Ammon's horn (tissue), 1 donor: ENCODE data around the gene LPGAT1.

ENCODE experiments used
- DNase-seq: peaks from one replicate; pipeline ENCODE4 v3.0.0-alpha.2; 2016; ENCODE audit warnings: low spot score

LPGAT1 gene

DNA sequence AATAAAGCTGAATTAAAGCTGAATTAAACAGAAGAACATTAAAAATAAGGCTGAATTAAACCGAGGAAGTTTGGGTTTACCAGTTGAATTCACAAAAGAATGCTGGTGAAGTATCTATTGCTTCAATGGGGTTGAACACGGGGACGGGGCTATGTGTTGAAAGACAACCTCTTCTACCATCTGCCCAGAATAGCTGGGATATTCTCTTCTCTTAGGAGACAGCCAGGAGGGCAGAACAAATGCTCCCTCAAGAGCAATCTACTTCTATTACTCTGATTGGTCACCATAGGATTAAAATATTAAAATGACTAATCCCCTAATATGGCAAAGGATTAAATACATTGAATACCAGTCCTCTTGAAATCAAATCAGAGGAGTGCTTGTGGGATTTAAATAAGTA lies 68.4 kb downstream of the LPGAT1 start:
- DNase-seq, result no peak

DNA sequence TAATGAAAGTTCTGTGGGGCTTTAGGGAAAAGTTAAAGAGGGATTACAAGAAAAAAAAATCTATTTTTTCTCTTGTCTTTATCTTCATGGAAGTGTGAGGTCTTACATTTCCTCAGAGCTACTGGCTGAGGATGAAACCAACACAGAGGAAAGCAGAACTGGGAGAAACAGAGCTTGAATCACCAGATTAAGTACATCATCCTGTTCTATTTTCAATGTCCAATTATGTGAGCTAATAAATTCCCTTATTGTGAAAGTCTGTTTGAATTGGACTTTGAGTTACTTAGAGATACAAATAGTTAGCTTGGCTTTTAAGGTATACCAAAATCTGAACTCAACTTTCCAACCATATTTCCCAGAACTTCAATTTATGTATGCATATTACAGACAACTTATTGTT lies 69.2 kb downstream of the LPGAT1 start:
- DNase-seq, result no peak

DNA sequence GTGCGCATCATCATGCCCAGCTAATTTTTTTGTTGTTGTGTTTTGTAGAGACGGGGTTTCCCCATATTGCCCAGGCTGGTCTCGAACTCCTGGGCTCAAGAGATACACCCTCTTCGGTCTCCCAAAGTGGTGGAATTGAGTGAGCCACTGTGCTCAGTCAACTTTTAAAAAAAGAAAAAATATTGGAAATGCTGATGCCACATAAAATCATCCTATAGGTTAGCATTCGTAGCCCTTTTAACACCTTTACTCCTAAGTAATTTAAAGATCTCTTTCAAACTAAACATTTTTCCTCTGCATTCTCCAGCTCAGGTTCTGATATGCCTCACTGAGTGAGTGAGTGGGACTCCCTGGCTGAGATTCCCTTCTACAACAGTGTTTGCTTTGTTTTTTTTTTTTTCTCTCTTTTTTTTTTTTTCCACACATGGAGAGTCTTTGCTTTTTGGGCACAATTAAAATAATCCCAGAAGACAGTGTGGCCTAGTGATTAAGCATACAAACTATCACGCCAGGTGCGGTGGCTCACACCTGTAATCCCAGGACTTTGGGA lies 74.0 kb downstream of the LPGAT1 start:
- no peak for DNase-seq

DNA sequence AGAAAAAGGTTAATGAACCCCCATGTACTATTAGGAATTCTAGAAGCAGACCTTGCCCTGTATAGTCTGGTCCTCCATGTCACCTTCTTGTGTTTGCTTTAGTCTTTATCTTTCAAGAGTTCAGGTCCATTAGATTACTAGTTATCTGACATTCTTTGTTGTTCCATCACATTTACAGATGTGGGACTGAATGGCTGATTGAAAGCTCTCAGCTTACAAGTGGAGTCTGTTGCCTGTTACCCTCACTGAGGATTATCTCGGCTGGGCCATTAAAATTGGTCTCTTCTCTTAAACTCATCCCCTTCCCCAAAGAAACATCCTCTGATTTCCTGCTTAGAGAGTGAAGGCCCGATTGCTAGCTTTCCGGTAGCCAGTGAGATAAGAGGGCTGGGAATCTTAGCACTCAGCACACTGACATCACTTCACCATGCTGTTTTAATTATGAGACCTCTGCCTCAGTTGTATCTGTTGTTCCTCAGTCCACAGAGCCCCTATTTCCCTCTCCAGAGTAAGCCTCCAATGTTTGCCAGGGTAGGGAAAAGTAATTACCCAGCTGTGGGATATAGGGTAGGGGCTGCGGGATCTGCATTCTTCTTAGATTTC lies 76.8 kb downstream of the LPGAT1 start:
- DNase-seq, result no peak

DNA sequence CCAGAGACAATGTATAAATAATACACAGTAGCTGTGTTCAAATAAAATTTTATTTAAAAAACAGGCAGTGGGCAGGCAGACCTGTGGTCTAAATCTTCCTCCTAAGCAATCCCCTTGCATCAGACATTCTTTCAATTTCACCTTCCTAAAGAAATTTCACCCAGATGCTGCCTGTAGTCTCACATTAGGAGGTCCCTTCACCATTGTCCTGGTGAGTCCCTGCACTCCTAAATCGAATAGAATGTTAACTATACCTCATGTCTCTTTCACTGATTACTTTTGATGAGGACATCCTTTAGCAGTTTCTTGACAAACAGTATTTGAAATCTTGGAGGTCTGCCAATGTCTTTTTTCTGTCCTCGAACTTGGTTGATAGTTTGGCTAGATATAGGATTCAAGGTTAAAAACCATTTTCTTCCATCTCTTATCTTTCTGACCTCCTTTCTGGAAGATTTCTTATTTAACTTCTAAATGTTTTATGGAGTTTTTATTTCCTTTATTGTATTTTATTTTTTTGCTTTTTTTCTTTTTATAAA lies 77.5 kb downstream of the LPGAT1 start:
- no peak for DNase-seq

DNA sequence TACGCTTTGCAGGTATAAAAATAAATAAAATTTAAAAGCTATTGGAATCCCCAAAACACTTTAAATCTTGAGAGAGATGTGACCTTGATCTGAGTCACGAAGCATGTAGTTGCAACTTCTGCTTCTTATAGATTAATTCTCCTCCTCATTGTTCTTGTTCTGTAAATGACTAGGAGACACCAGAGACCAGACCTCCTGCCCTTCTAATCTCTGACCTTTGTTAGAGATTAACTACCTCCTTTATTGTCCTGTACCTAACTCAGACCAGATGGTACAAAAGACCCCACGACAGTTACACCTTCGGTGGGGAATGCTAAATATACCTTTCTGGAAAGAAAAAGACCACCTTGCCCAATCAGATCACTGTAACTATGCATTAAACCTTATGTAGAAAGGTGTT lies 78.2 kb downstream of the LPGAT1 start:
- no peak for DNase-seq

DNA sequence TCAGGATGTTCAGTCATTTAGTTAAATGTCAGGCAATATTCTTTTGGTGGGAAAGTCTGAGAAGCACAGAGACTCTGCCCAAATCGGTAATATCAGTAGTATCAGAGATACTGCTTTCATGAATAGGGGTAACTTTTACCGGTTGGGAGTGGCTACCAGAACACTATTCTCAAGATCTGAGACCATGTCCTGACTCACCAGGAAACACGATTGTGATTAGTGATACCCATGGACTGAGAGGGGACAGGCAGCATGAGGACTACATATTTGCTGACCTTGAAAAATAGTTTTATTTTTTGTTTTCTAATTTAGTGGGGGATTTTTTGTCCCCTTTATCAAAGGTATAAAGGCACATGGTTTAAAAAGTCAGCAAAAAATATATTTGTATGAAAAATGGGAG lies 79.1 kb downstream of the LPGAT1 start:
- no peak for DNase-seq

DNA sequence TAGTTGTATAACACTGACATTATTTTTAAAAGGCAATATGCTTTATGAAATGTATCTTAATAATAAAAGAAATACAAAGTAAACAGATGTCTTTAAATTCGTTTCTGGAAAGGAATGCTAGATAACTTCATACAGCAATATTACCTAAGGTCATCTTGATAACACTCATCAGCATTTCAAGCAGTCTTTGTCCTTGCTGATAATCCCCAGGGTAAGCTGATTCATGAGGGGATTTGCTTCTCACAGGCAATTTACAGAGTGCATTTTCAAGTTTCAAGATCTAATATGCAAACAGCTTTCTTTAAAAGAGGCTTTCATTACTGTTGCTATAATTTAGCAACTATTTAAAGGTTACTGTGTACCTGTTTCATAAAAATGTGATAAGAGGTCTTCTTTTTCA lies 80.0 kb downstream of the LPGAT1 start:
- no peak for DNase-seq

DNA sequence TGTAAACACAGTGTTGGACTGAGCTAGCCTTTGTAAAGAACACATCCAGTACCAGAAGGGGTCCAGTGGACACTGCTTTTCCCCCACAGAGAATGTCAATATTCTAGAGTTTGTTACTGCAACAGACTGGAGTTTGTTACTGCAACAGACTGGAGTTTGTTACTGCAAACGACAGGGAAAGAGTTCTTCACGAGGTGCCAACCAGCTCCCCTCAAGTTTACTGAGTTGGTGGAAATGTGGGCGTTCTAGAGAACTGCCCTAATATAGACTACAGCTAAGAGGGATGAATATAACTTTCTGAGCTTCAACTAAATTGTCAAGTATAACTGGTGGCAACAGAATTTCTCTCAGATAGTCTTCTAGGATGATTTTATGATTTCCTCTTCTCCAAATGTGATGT lies 81.3 kb downstream of the LPGAT1 start:
- no peak for DNase-seq

DNA sequence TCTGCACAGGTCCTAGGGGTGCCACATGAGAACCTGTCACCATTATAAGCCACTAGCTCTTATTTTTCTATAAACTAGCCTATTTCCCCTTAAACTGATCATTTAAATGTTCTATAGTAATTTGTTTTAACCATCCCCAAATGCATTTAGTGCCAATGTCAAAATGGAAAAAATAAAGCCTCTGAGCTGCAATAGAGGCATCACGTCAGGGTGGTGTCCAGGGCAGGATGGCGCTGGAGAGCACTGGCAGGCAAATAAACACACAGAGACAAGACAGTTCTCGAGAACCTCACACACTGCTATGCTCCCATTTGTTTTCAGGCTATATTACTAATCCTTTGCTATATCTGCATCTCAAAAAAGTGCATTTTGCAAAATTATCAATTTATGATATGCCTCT lies 81.8 kb downstream of the LPGAT1 start:
- DNase-seq, result peak; percentile 36

DNA sequence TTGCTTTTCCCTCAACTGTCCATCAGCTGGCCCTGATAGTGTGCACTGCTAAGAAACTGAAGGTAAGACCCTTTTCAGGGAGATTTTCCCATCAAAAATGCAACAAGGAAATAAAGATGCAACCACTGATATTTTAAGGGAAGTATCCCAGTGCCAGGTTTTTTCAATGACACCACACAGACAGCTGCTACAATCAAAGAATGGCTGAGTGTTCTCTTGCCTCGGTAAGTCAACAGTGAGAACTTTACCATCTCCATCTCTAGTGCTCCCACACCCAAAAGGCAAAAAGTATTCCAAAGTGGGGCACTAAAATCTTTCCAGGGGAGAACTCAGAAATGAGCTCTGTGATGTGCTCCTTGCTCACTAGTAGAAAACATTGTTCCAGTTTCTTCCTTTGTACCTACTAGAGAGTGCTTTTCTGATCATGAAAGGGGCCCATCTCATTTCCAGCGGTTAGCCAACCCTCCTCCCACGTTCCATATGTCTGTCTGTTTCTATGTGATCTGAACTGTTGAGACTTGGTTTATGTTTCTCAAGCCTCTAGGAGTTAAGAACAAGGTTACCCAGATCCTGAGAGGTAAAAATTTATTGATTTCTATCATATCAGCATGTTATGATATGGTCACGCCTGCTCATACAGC lies 87.6 kb downstream of the LPGAT1 start:
- DNase-seq, result no peak

DNA sequence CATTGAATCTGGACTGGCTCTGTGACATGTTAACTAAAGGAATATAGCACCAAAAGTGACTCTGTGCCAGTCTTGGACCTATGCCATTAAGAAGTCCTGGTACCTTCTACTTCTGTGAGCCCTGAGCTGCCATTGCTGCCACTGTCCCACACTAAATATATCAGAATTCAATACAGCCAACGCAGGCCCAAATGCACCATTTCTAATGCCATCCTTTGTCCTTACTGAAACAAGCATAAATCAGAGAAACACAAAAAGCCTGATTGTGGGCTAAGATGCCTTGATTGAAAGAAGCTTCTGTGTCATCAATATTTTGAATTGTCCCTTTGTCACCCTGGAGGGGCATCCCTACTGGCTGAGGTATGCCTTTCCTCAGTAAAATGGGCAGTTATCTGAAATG lies 88.3 kb downstream of the LPGAT1 start:
- DNase-seq, result peak; percentile 62

DNA sequence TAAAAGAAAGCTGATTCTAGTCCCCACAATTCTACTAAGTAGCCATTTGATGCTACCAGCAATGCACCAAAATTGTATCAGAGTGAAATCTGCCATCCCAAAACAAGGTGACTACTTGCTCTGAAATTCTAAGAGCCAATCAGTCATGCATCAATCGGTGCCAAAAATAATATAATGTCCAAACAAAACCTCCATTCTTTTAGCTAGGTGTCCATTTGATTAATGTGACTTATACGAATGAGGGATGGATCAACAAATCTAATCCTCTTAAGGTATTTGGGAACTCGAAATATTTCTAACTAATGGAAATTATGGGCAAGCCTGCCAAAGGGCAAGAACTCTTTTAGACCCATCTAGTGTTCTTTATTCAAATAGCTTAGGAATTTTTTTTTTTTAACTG lies 88.8 kb downstream of the LPGAT1 start:
- DNase-seq, result no peak

DNA sequence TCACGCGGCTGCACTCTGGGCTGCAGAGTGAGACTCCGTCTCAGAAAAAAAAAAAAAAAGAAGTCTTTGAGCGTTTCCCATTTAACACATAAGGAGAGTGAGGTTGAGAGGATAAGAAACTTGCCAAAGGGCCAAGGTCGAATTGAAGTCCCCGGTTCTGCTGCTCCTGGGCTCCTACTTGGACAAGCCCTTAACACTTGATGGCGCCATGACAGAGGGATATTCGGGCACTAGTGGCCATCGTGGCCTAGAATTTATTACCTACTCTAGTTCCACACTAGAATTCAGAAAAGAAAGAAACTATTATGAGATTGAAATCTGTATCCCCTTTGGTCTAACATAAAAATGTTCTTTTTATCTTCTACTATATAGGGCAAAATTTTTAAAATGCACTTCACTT lies 89.4 kb downstream of the LPGAT1 start:
- DNase-seq, result no peak

DNA sequence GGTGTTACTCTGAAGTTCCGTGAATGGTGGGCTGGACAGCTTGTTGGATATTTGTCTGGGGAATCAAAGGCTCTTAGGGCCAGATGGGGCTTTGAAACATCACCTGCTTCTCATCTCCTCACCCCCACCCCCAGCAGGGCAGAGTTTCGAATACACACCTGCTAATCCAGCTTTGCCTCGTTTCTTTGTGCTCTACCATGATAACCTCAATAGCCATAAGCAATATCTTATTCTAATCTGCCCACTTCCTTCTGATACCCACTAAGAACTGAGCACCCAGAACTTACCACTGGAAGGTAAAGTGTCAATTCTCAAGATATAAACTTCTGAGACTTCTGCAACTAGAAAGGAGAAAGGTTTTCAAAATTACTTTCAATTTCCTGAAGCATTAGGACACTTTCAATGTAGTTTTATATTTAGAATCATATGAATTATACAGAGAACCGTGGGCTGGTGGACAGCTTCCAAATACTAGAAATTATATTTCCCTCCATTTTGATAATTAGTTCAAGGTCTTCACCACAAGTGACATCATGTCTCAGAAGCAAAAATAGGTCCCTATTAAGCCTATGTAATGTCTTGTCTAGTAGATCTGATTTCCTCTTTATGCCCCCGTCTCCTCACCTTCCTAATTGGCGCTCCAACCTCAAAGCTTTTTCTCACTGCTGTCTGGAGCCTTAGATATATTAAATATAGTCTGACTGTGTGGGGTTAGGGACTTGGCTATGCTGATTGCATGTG lies 90.7 kb downstream of the LPGAT1 start:
- DNase-seq, result no peak

DNA sequence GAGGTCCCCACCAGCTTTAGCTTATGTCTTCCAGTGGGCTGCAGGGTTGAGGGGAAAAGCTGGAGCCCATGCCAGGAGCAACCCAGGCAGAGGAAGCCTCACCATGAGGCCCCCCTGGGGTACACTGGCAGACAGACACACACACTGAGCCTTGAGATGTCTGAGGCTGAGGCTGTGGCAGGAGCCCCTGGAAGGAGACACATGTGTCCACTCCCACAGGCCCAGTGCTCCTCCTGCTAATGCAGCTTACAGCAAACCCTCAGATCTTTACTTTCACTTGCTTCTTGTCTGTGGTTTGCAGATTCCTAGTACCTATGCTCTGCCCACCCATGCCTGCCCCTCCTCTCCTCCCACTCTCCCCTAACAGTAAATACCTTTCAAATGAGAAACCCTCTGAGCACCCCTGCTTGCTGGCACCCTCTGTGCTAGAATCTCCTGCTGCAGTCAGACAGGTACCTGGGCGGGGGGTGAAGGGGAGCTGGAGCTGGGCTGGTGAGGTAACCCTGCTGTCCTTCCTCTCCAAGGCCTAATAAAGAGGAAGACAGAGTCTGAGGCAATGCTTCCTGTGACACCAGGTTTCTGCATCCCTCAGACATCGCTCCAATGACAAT lies 91.8 kb downstream of the LPGAT1 start:
- DNase-seq, result peak; percentile 29

DNA sequence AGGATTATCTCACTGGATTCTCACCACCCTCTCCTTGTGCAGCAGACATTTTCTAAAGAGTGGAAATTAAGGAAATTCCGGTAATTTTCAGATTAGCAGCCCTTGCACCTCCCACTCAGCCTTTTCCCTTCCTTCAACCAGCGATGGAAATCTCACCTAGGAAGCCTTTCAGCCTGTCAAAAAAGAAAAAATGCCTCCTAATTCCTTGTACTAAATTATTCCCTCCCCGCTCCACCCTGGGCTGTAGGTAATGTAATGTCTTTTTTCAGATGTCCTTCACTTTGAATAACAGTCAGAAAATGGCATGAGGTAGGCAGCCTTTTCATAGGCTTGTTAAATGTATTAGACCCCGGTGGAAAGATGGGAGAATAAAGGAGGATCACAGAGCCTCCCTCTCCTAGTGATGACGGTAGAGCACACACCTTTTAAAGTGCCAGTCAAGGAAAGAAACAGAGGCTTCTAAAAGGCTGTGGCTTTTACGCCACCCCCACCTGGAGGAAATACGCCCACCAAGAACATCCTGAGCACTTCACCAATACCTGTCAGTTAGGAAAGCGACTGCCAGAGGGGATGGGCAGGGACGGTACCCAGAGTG lies 92.4 kb downstream of the LPGAT1 start:
- DNase-seq, result no peak

DNA sequence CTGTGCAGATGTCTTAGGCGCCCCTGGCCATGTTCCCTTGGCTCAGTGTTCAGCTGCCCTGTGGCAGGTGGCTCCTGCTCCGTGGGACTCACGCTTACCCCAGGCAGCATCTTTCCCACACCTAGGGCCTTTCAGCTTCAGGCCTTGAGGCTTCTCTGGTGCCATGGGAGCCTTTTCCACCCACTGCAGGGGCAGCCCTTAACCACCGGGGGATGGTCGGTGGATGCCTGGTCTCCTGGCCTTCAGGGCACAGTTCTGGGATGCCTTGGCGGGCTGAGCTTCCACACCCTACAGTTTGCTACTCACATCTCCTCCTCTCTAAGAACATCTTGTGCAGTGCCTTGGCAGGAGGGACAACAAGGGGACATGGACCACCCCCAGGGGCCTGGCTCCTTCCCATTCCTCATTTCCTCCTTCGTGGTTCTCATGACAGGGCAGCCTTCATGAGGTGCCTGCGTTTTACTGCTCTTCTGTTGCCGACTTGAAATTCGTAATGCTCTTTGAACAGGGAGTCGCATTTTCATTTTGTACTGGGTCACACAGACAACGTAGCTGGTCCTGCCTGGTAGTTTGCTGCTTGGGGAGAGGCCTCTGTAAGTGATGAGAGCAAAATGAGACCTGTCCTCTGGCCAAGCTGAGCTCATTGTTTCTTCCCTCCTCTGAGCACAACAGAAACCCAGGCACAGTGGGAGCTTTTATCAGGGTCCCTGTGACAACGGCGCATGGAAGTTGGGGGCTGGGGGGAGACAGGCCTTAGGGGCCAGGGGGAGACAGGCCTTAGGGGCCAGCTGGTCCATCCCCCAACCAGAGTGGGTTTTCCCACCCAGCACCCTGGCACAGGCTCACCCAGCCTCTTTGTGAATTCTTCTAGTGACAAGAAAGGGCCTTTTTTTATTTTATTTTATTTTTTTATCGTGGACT lies 93.2 kb downstream of the LPGAT1 start:
- DNase-seq, result peak; percentile 85

DNA sequence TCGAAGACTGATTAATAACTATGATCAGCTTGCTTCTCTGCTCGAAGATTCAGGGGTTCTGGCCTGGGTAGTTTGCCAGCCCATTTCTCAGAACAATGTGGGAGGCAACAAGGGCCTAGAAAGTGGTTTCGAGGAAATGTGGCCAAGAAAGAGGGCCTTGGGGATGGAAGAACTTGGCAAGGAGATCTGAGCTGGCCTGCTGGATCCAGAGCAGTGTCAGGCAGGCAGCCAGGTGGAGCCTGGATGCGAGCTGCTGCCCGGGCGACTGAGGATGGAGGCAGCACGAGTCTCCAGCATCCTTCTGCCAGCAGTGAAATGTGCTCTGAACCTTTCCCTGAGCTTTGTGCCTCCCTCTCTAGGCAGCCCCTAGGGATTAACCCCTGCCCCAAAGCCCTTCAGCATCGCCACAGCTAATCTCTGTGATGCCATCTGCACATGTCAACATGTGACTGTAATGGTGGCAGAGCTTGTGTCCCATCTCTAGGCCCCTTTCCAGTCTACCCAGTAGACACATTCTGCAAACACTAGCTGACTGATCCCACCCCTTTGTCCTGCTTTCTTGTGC lies 94.1 kb downstream of the LPGAT1 start:
- DNase-seq, result peak; percentile 85
